Activated CD4-positive, alpha-beta T cell treated with anti-CD3 and anti-CD28 coated beads for 4 hours (primary cell): Measurements from ENCODE around the gene PAH.

ENCODE experiments used
- DNase-seq, 2 donors: peaks; one replicate each; pipeline ENCODE4 v3.0.0-alpha.2; 2020

Gene PAH

GRCh38 chr12:102816816-102817434 is 100.1 kb downstream of the PAH start:
- DNase-seq, result no peak

DNA sequence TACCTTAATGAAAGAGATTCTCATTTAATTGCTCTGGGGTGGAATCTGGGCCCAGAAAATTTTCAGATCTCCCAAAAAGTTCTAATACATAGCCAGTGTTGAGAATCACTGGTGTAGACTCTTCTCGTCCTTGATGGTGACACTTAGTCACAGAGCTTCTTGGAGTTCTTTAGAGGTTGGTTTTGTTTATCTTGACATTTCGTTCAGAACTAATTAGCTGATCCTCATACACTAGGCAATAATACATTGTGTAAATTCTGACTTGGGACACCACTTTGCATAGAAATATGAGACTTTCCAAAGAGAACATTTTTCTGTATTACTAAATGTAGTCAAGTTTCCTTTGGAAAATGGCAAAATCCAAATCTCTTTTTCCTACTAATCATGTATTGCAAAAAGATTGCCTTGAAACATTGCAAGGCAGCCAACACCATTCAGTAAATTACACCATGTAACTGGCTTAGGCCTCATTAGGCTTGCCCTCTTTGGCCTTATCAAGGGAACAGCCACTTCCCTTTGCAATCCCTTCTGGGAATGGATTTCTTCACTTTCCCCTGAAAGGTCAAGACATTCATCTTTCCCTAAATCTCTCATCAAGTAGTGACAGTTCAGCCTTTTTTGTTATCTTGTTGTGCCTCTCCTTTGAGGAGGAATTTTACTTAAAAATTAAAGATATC is 102.2 kb downstream of the PAH start:
- DNase-seq, result no peak

GRCh38 chr12:102812344-102812743 is 104.7 kb downstream of the PAH start:
- DNase-seq, result no peak

- no peak for DNase-seq
Observed at GRCh38 chr12:102811110-102811737, 105.8 kb downstream of the PAH start.

GRCh38 chr12:102808412-102808811 is 108.6 kb downstream of the PAH start:
- DNase-seq, result no peak

DNA sequence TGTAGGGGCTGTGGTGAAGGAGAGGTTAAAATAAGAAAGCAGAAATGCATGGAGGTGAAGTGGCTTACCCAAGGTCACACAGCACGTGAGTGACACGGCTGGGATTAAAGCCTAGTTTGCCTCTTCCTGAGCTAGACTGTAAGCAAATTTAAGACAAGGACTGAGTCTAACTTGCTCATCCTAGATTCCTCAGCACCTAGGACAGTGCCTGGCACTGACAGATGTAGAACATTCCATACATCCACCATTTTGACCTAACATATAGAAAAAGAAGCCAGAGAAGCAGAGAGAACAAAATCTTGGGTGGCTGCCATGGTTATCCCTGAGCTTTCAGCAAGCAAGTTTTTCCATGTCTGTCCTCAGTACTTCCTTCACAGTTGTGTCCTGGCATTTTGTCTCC is 110.5 kb downstream of the PAH start:
- DNase-seq, result no peak

GRCh38 chr12:102806110-102806509 is 110.9 kb downstream of the PAH start:
- no peak for DNase-seq

DNA sequence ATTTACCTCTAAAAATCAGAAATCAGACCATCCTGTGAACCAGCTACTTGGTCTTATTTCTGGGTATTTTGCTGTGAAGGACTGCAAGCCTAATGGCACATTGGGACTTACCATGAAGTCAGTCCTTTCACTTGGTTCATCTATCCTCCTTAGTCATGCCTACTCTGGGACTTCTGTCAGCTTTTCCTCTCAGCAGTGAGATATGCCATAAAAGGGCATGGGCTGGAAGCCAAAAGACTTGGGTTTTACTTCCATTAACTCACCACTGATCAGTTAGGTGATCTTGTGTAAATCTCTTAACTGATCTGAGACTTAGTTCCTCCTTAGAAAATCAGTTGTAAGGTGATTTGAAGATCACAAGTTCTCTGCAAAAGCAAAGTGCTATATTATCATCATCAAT is 116.5 kb downstream of the PAH start:
- no peak for DNase-seq

- DNase-seq, result no peak
Observed at GRCh38 chr12:102799229-102799628, 117.8 kb downstream of the PAH start.

DNA sequence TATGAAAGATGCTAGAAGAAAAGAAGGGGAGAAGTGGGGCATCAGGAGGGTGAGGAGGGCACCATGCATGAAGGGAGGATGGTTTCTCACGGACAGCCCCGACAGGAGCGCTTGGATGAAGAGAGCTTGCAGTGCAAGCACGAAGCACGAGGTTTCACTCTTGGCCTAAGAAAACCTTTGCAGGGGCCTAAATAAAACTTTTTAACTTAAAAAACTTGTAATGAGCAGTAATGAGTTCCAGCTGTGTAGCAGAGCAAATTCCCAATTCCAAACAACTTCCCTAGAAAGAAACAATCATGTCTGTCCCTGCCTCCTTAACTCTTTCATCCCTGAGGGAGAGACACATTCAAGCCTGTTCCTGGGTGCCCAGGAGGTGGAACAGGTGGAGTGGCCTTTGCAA is 119.5 kb downstream of the PAH start:
- DNase-seq, result no peak

DNA sequence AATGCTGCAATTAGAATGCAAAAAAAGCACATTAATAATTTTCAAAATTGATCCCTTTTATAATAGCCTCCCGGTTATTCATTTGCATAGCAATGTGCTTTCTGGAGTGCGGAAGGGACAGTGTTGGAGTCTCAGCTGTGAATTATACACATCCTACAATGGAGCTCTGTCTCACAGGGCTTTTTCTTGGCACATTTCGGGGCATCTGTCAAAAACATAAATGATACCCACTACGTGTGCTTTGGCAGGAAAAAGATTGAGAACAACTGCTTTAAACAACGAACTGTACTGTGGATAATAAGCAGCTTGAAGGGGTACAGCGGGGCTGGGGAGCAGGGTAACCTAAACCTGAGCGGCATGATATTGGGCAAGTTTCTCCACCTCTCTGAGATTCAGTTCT is 123.1 kb downstream of the PAH start:
- no peak for DNase-seq
